SK-N-DZ (cell line): ENCODE results near the gene NT5DC3. TPM values are rescaled to one million over a fixed set of nuclear protein-coding genes. Genes with fewer than 3 reads are reported as not detected.

Experiments used
- DNase-seq: peaks from one replicate; pipeline ENCODE4 v3.0.0-alpha.2; 2015; ENCODE audit warnings: low spot score
- polyA plus RNA-seq, 2 experiments: library from polyadenylated mRNA; depleted of rRNA; stranded (reverse); fragments of >200 nt; gene quantifications; 2 replicates each; pipeline ENCODE4 v1.2.3, GENCODE V29; 2014

NT5DC3 gene
- polyA plus RNA-seq (2014; cell fraction: cytosol; rRNA removed): 10.6 and 12.0 TPM in 2 replicates
- polyA plus RNA-seq (2014; cell fraction: nucleus; rRNA removed): 14.7 and 25.0 TPM in 2 replicates

GRCh38 chr12:103840876-103841689 lies at the start of gene NT5DC3:
NT5DC3 (minus strand) TSS chr12:103841234; CDS start chr12:103841156, 78 bp downstream.
- peak; percentile 75 for DNase-seq

GRCh38 chr12:103887738-103888137 lies 46.7 kb upstream of the NT5DC3 start:
- DNase-seq: no peak

GRCh38 chr12:103886195-103886797 lies 45.3 kb upstream of the NT5DC3 start:
- no peak for DNase-seq

GRCh38 chr12:103884316-103884715 lies 43.3 kb upstream of the NT5DC3 start:
- DNase-seq: no peak

- no peak for DNase-seq
Measured at GRCh38 chr12:103883908-103884307, 42.9 kb upstream of the NT5DC3 start.

- DNase-seq: no peak
Measured at GRCh38 chr12:103882861-103883596, 42.0 kb upstream of the NT5DC3 start.

- no peak for DNase-seq
Measured at GRCh38 chr12:103881261-103881660, 40.2 kb upstream of the NT5DC3 start.

- no peak for DNase-seq
Measured at GRCh38 chr12:103880299-103881142, 39.5 kb upstream of the NT5DC3 start.

GRCh38 chr12:103879878-103880277 lies 38.8 kb upstream of the NT5DC3 start:
- DNase-seq: no peak

GRCh38 chr12:103879048-103879692 lies 38.1 kb upstream of the NT5DC3 start:
- no peak for DNase-seq

GRCh38 chr12:103877934-103878510 lies 37.0 kb upstream of the NT5DC3 start:
- peak; percentile 82 for DNase-seq

- no peak for DNase-seq
Measured at GRCh38 chr12:103877288-103877687, 36.3 kb upstream of the NT5DC3 start.

GRCh38 chr12:103875666-103876065 lies 34.6 kb upstream of the NT5DC3 start:
- no peak for DNase-seq

- no peak for DNase-seq
Measured at GRCh38 chr12:103868215-103868614, 27.2 kb upstream of the NT5DC3 start.

GRCh38 chr12:103865151-103865730 lies 24.2 kb upstream of the NT5DC3 start:
- no peak for DNase-seq

GRCh38 chr12:103864710-103865109 lies 23.7 kb upstream of the NT5DC3 start:
- no peak for DNase-seq

GRCh38 chr12:103858953-103859601 lies 18.0 kb upstream of the NT5DC3 start:
- no peak for DNase-seq

GRCh38 chr12:103858335-103858734 lies 17.3 kb upstream of the NT5DC3 start:
- no peak for DNase-seq

GRCh38 chr12:103857164-103857563 lies 16.1 kb upstream of the NT5DC3 start:
- DNase-seq: no peak
